ENCODE measurements around the gene SDE2. TPM values are rescaled to one million over a fixed set of nuclear protein-coding genes. Genes with fewer than 3 reads are reported as not detected.
"Not testable (repeated sequence)": the region's sequence is repeated elsewhere in the genome, so short reads cannot be mapped to it uniquely, and the experiment has no call there.

Gene SDE2
- total RNA-seq, 1 donor from 2014 or later: 21.5 TPM

- Mint-ChIP-seq H3K4me1 (peaks cover 6% of the 10 kb centered on the region), H3K9me3 (no peaks in the 10 kb centered on the region)
These were observed 55.6 kb downstream of the SDE2 start for GRCh38 chr1:225943582-225943981.

GRCh38 chr1:225942574-225942973 is 56.6 kb downstream of the SDE2 start:
- no peak overlapping the region for H3K4me3 Mint-ChIP-seq
- no peak overlapping the region for H3K27ac Mint-ChIP-seq
- H3K4me1 Mint-ChIP-seq: peaks cover 6% of the 10 kb centered on the region
- peaks cover 7% of the 10 kb centered on the region for H3K27me3 Mint-ChIP-seq (ENCODE audit: low read depth)
- no peak for DNase-seq (ENCODE audit: low spot score in 2 of 2, unreplicated experiment in 2 of 2)
- no peaks in the 10 kb centered on the region for H3K36me3 Mint-ChIP-seq
- H3K9me3 Mint-ChIP-seq: no peaks in the 10 kb centered on the region
- no peak for TF ChIP-seq CTCF (IDR thresholded peaks at IDR 0.05; ENCODE audit: unreplicated experiment)

More at GRCh38 chr1:225943582-225943981, 55.6 kb downstream of the SDE2 start:
- no peak overlapping the region for H3K4me3 Mint-ChIP-seq
- H3K36me3 Mint-ChIP-seq: no peaks in the 10 kb centered on the region
- DNase-seq (ENCODE audit: low spot score in 2 of 2, unreplicated experiment in 2 of 2): no peak
- TF ChIP-seq CTCF (IDR thresholded peaks at IDR 0.05; ENCODE audit: unreplicated experiment): no peak
- H3K27ac Mint-ChIP-seq: no peak overlapping the region
- peaks cover 15% of the 10 kb centered on the region for H3K27me3 Mint-ChIP-seq (ENCODE audit: low read depth)

- Mint-ChIP-seq H3K4me3 (no peak overlapping the region), H3K27ac (no peak overlapping the region), H3K4me1 (peaks cover 6% of the 10 kb centered on the region), H3K9me3 (no peaks in the 10 kb centered on the region), H3K36me3 (no peaks in the 10 kb centered on the region), H3K27me3 (ENCODE audit: low read depth) (peaks cover 3% of the 10 kb centered on the region)
- no peak for TF ChIP-seq CTCF (IDR thresholded peaks at IDR 0.05; ENCODE audit: unreplicated experiment)
- no peak for DNase-seq (ENCODE audit: low spot score in 2 of 2, unreplicated experiment in 2 of 2)
These were observed 57.3 kb downstream of the SDE2 start for GRCh38 chr1:225941942-225942222.

GRCh38 chr1:225941187-225941941 is 57.8 kb downstream of the SDE2 start, which contains the start of gene LEFTY2:
Gene LEFTY2, minus strand, starts transcription at chr1:225941220. Its CDS starts 80 bp downstream, at chr1:225941140.
- Mint-ChIP-seq H3K27ac (no peak within 1 kb of the TSS), H3K9me3 (no peaks in the 10 kb centered on the region), H3K36me3 (no peaks in the 10 kb centered on the region), H3K4me3 (peak within 1 kb of the TSS; percentile 46), H3K4me1 (peaks cover 8% of the 10 kb centered on the region), H3K27me3 (ENCODE audit: low read depth) (peaks cover 3% of the 10 kb centered on the region)
- DNase-seq (ENCODE audit: low spot score in 2 of 2, unreplicated experiment in 2 of 2): no peak
- TF ChIP-seq CTCF (IDR thresholded peaks at IDR 0.05; ENCODE audit: unreplicated experiment): no peak

GRCh38 chr1:225940385-225941151 is 58.6 kb downstream of the SDE2 start:
- peaks cover 8% of the 10 kb centered on the region for H3K4me1 Mint-ChIP-seq
- TF ChIP-seq CTCF (IDR thresholded peaks at IDR 0.05; ENCODE audit: unreplicated experiment): no peak
- DNase-seq (ENCODE audit: low spot score in 2 of 2, unreplicated experiment in 2 of 2): no peak
- H3K36me3 Mint-ChIP-seq: no peaks in the 10 kb centered on the region
- peak overlapping the region; percentile 46 for H3K4me3 Mint-ChIP-seq
- H3K27ac Mint-ChIP-seq: no peak overlapping the region
- H3K9me3 Mint-ChIP-seq: no peaks in the 10 kb centered on the region
- peaks cover 1% of the 10 kb centered on the region for H3K27me3 Mint-ChIP-seq (ENCODE audit: low read depth)

- H3K4me1 Mint-ChIP-seq; DNase-seq (ENCODE audit: low spot score in 2 of 2, unreplicated experiment in 2 of 2); H3K36me3 Mint-ChIP-seq; H3K27me3 Mint-ChIP-seq (ENCODE audit: low read depth); H3K9me3 Mint-ChIP-seq; H3K27ac Mint-ChIP-seq: not testable (repeated sequence)
- peak overlapping the region; percentile 46 for H3K4me3 Mint-ChIP-seq
These were observed 59.2 kb downstream of the SDE2 start for GRCh38 chr1:225939939-225940310.

- H3K4me1 Mint-ChIP-seq; H3K9me3 Mint-ChIP-seq; H3K4me3 Mint-ChIP-seq; H3K36me3 Mint-ChIP-seq; DNase-seq (ENCODE audit: low spot score in 2 of 2, unreplicated experiment in 2 of 2); H3K27me3 Mint-ChIP-seq (ENCODE audit: low read depth); H3K27ac Mint-ChIP-seq: not testable (repeated sequence)
These were observed 59.8 kb downstream of the SDE2 start for GRCh38 chr1:225939097-225939938.
